DMS 273 treated with DMSO at 0.1 percent for 48 hours (cell line): ENCODE results near the gene FGF9.
A peak's percentile ranks its signal among the peaks of the same experiment; 100 is the strongest.

Experiments
- DNase-seq: peaks from one replicate; lab custom pipeline; 2025; lab: John Stamatoyannopoulos, UW

Gene FGF9

GRCh38 chr13:21670883-21671619 is at the start of gene FGF9:
FGF9 (plus strand) TSS chr13:21671073; CDS start chr13:21671913, 840 bp downstream.
- peak; percentile 30 for DNase-seq

GRCh38 chr13:21625366-21625765 is 45.5 kb upstream of the FGF9 start:
- DNase-seq = no peak

GRCh38 chr13:21632196-21632595 is 38.7 kb upstream of the FGF9 start:
- no peak for DNase-seq

GRCh38 chr13:21636656-21637055 is 34.2 kb upstream of the FGF9 start:
- DNase-seq = no peak

GRCh38 chr13:21637296-21637695 is 33.6 kb upstream of the FGF9 start:
- no peak for DNase-seq

- no peak for DNase-seq
Measured at GRCh38 chr13:21638319-21639282, 32.3 kb upstream of the FGF9 start.

GRCh38 chr13:21639561-21639960 is 31.3 kb upstream of the FGF9 start:
- DNase-seq = no peak

- no peak for DNase-seq
Measured at GRCh38 chr13:21641629-21642028, 29.2 kb upstream of the FGF9 start.

- no peak for DNase-seq
Measured at GRCh38 chr13:21657538-21657937, 13.3 kb upstream of the FGF9 start.

GRCh38 chr13:21659087-21659486 is 11.8 kb upstream of the FGF9 start:
- no peak for DNase-seq

GRCh38 chr13:21661097-21661909 is 9.6 kb upstream of the FGF9 start:
- no peak for DNase-seq

- no peak for DNase-seq
Measured at GRCh38 chr13:21663197-21663596, 7.7 kb upstream of the FGF9 start.

- no peak for DNase-seq
Measured at GRCh38 chr13:21668732-21669275, 2.1 kb upstream of the FGF9 start.

- DNase-seq = no peak
Measured at GRCh38 chr13:21670006-21670882, 629 bp upstream of the FGF9 start.

GRCh38 chr13:21671620-21672286 is 880 bp downstream of the FGF9 start:
- no peak for DNase-seq

- no peak for DNase-seq
Measured at GRCh38 chr13:21672287-21672680, 1.4 kb downstream of the FGF9 start.

- DNase-seq = no peak
Measured at GRCh38 chr13:21672796-21673538, 2.1 kb downstream of the FGF9 start.

GRCh38 chr13:21673539-21673788 is 2.6 kb downstream of the FGF9 start:
- DNase-seq = no peak

- no peak for DNase-seq
Measured at GRCh38 chr13:21673789-21674489, 3.1 kb downstream of the FGF9 start.
